ENCODE data around the gene AP2A2. TPM values are rescaled to one million over a fixed set of nuclear protein-coding genes. Genes with fewer than 3 reads are reported as not detected.
"Not testable (repeated sequence)": the region's sequence is repeated elsewhere in the genome, so short reads cannot be mapped to it uniquely, and the experiment has no call there.

The AP2A2 gene
- total RNA-seq, 1 donor from 2014 or later: 100 TPM

GRCh38 chr11:975376-975775 is 49.7 kb downstream of the AP2A2 start:
- DNase-seq (ENCODE audit: low spot score): not testable (repeated sequence)

GRCh38 chr11:975827-976226 is 50.2 kb downstream of the AP2A2 start:
- no peak for DNase-seq (ENCODE audit: low spot score)

GRCh38 chr11:976431-977160 is 50.9 kb downstream of the AP2A2 start:
- no peak for DNase-seq (ENCODE audit: low spot score)

- no peak for DNase-seq (ENCODE audit: low spot score)
Measured at GRCh38 chr11:977830-978720, 52.4 kb downstream of the AP2A2 start.

- DNase-seq (ENCODE audit: low spot score): no peak
Measured at GRCh38 chr11:978781-979180, 53.1 kb downstream of the AP2A2 start.

GRCh38 chr11:980438-981357 is 55.0 kb downstream of the AP2A2 start:
- DNase-seq (ENCODE audit: low spot score): no peak

- DNase-seq (ENCODE audit: low spot score): no peak
Measured at GRCh38 chr11:981764-982163, 56.1 kb downstream of the AP2A2 start.

GRCh38 chr11:984546-984945 is 58.9 kb downstream of the AP2A2 start:
- no peak for DNase-seq (ENCODE audit: low spot score)

- no peak for DNase-seq (ENCODE audit: low spot score)
Measured at GRCh38 chr11:985406-985805, 59.7 kb downstream of the AP2A2 start.

GRCh38 chr11:985848-986247 is 60.2 kb downstream of the AP2A2 start:
- DNase-seq (ENCODE audit: low spot score): no peak

GRCh38 chr11:986270-986951 is 60.7 kb downstream of the AP2A2 start:
- peak; percentile 87 for DNase-seq (ENCODE audit: low spot score)

GRCh38 chr11:986952-987305 is 61.3 kb downstream of the AP2A2 start:
- DNase-seq (ENCODE audit: low spot score): no peak

GRCh38 chr11:987671-988070 is 62.0 kb downstream of the AP2A2 start:
- DNase-seq (ENCODE audit: low spot score): no peak

GRCh38 chr11:990101-990500 is 64.4 kb downstream of the AP2A2 start:
- no peak for DNase-seq (ENCODE audit: low spot score)

GRCh38 chr11:991034-991433 is 65.4 kb downstream of the AP2A2 start:
- no peak for DNase-seq (ENCODE audit: low spot score)

- DNase-seq (ENCODE audit: low spot score): no peak
Measured at GRCh38 chr11:991711-992307, 66.1 kb downstream of the AP2A2 start.

GRCh38 chr11:992577-992976 is 66.9 kb downstream of the AP2A2 start:
- no peak for DNase-seq (ENCODE audit: low spot score)

GRCh38 chr11:993632-994167 is 68.0 kb downstream of the AP2A2 start:
- DNase-seq (ENCODE audit: low spot score): no peak

GRCh38 chr11:995044-995751 is 69.5 kb downstream of the AP2A2 start:
- DNase-seq (ENCODE audit: low spot score): no peak
